Immature natural killer cell (primary cell): ENCODE data around the gene CYS1. TPM values are rescaled to one million over a fixed set of nuclear protein-coding genes. Genes with fewer than 3 reads are reported as not detected.

ENCODE experiments used
- DNase-seq, 3 donors: peaks; one replicate each; pipeline ENCODE4 v3.0.0; 2022; ENCODE audit warnings: mixed read lengths in 1 of 3
- H3K27ac Mint-ChIP-seq, 6 donors: one replicate each; pipeline ENCODE4 v1.8.0; 2020; ENCODE audit warnings: mixed read lengths in 6 of 6, mild to moderate bottlenecking in 5 of 6, inconsistent platforms in 4 of 6, moderate library complexity in 3 of 6
- H3K27me3 Mint-ChIP-seq, 3 donors: one replicate each; pipeline ENCODE4 v1.8.0; 2020 to 2021; ENCODE audit warnings: low read depth in 3 of 3, mild to moderate bottlenecking in 3 of 3, mixed read lengths in 3 of 3, moderate library complexity in 3 of 3, inconsistent platforms in 1 of 3
- H3K36me3 Mint-ChIP-seq, 3 donors: one replicate each; pipeline ENCODE4 v1.8.0; 2020; ENCODE audit warnings: mixed read lengths in 3 of 3, inconsistent platforms in 2 of 3, mild to moderate bottlenecking in 2 of 3
- H3K4me1 Mint-ChIP-seq, 2 donors: one replicate each; pipeline ENCODE4 v1.8.0; 2020; ENCODE audit warnings: inconsistent platforms in 2 of 2, mild to moderate bottlenecking in 2 of 2, mixed read lengths in 2 of 2, moderate library complexity in 1 of 2
- H3K4me3 Mint-ChIP-seq, 5 donors: one replicate each; pipeline ENCODE4 v1.8.0; 2020; ENCODE audit warnings: mild to moderate bottlenecking in 5 of 5, mixed read lengths in 5 of 5, inconsistent platforms in 3 of 5, moderate library complexity in 3 of 5
- H3K9me3 Mint-ChIP-seq, 6 donors: one replicate each; pipeline ENCODE4 v1.8.0; 2020; ENCODE audit warnings: mild to moderate bottlenecking in 6 of 6, mixed read lengths in 6 of 6, inconsistent platforms in 4 of 6, moderate library complexity in 3 of 6
- polyA plus RNA-seq, 3 donors: library from polyadenylated mRNA; unstranded; fragments of 300-500 nt; fragmentation: Illumina TruSeq; gene quantifications; one replicate each; pipeline ENCODE4 v1.2.3, GENCODE V29; 2021

CYS1 gene
- polyA plus RNA-seq, 3 donors from 2014 or later = not detected

DNA sequence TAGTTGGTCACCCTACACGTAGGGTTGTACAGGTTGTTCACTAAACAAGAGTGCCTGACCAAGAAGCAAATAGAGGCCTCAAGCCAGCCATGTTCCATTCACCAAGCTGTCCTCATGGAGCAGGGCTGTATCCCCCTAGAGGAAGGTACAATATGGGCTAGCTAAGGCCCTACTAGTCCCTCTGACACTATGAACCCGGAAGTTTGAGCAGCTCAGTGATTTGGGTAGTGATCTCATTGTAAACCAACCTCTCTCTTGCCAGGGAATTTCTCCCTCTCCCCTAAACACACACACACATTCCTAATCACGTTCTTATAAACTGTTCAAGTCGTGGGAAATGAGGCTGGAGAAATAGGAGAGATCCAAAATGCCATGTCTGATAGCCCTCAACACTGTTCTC is 6.7 kb upstream of the CYS1 start:
- H3K36me3 Mint-ChIP-seq = peaks cover 0 to 9% (median 0%) of the 10 kb centered on the region in 3 donors
- H3K27ac Mint-ChIP-seq = no peak overlapping the region
- peaks cover 0 to 3% (median 2%) of the 10 kb centered on the region in 6 donors for H3K9me3 Mint-ChIP-seq
- no peak overlapping the region for H3K4me3 Mint-ChIP-seq
- peaks cover 8 to 26% (median 23%) of the 10 kb centered on the region in 3 donors for H3K27me3 Mint-ChIP-seq
- H3K4me1 Mint-ChIP-seq = peaks cover 4 to 7% of the 10 kb centered on the region in 2 donors
- DNase-seq = no peak

DNA sequence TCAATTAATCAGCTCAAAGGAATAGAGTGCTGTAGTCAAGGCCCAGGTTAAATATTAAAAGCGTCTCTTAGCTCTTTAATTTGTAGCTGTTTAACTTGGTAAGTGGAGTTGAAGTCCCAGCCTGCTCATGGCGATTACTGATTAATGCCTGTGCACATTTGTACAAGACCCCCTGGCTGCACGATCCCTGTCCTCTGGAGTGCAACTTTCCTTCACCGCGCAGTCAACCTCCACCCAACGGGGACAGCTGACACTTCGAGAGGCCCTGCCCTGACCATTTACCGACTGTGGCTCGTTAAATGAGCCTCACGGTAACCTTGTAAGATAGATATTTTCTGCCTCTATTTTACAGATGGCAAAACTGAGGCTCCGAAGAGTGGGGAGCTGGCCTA is 5.5 kb upstream of the CYS1 start:
- H3K27me3 Mint-ChIP-seq = peaks cover 16 to 33% (median 24%) of the 10 kb centered on the region in 3 donors
- H3K36me3 Mint-ChIP-seq = peaks cover 0 to 9% (median 0%) of the 10 kb centered on the region in 3 donors
- peaks cover 0 to 2% (median 0%) of the 10 kb centered on the region in 6 donors for H3K9me3 Mint-ChIP-seq
- no peak overlapping the region for H3K27ac Mint-ChIP-seq
- H3K4me3 Mint-ChIP-seq = no peak overlapping the region
- no peak for DNase-seq
- H3K4me1 Mint-ChIP-seq = peaks cover 8 to 9% of the 10 kb centered on the region in 2 donors

DNA sequence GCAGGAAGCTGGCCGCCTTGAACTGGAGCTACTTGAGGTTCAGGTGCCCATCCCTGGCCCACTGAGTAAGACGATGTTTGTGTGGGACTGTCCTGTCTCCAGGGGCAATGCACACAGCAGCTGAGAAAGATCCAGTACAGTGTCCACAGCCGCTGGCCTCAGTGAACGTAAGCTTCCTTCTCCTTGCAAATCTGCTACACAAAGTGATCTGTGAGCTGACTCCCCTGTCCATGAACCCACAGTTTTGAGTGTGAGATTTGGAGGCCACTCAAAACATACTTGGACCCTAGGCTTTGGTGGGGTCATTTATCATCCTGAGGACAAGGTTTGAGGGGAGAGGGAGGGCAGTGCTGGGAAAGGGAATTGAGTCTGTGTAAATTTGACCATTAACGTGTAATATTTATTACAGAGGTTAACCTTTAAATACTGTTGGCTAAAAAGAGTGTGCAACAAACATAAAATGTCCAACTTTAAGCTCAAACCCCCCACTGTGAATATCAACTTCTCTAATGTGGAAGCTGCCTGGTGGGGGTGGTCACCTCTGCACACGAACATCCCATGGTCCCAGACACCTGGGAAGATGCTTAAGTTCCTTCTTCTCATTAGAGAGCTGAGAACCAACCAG is 4.9 kb upstream of the CYS1 start:
- Mint-ChIP-seq H3K4me1 (peaks cover 8 to 10% of the 10 kb centered on the region in 2 donors), H3K27ac (no peak overlapping the region), H3K4me3 (no peak overlapping the region), H3K36me3 (peaks cover 0 to 9% (median 0%) of the 10 kb centered on the region in 3 donors), H3K27me3 (peaks cover 16 to 29% (median 24%) of the 10 kb centered on the region in 3 donors), H3K9me3 (peaks cover 0 to 2% (median 0%) of the 10 kb centered on the region in 6 donors)
- no peak for DNase-seq

DNA sequence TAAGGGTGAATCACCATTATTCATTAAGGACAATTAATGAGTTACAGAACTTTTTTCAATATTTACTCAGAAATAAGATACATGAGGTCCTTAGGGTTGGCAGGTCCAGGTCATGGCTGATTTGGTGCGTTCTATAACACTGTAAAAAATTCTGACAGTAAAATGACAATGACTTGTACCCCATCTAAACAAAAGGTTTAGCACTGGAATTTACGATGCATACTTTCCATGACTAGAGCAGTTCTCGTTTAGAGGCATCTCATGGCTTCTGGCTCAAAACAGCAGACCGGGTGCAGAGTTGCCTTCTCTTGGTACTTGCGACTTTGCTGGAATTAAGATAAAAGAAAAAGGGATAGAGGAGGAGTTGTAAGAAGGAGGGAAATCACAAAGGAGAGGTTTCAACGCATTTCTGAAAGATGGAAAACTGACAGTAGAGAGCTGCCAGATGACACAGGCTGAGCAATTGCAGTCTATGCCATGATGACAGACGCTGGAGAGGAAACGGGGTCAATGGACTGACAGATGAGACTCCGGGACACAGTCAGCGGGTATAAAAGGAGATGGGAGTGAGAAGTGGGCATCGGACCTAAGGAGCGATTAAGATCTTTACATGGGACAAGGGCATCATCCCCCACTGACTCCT is 4.1 kb upstream of the CYS1 start:
- no peak for DNase-seq
- Mint-ChIP-seq H3K4me1 (peaks cover 8 to 12% of the 10 kb centered on the region in 2 donors), H3K36me3 (peaks cover 0 to 9% (median 0%) of the 10 kb centered on the region in 3 donors), H3K9me3 (peaks cover 0 to 2% (median 0%) of the 10 kb centered on the region in 6 donors), H3K27ac (no peak overlapping the region), H3K4me3 (no peak overlapping the region), H3K27me3 (peaks cover 16 to 29% (median 24%) of the 10 kb centered on the region in 3 donors)

DNA sequence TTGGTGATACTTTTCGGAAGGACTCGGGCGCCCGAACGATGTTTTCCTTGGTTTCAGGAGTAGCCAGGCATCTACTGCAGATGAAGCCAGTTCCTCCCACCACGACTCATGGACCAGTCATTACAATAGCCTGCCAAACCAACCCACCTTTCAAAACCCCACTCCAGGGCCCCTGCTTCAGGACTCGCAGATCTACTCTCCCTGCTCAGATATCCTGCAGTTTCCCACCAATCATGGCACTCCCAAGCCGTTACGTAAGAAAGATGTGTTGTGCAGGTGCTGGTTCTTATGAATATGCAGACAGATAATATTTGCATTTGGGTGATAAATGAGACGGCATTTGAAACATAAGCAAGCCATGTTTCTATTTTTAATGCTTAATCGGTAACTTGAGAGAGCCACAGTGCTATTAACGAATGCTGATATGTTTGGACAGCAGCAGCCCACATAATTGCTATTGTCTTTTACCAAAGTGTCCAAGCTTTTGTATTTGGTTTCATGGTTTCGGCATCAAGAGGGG is 3.5 kb upstream of the CYS1 start:
- no peak overlapping the region for H3K4me3 Mint-ChIP-seq
- DNase-seq = no peak
- H3K27ac Mint-ChIP-seq = no peak overlapping the region
- H3K4me1 Mint-ChIP-seq = peaks cover 14 to 17% of the 10 kb centered on the region in 2 donors
- H3K9me3 Mint-ChIP-seq = peaks cover 0 to 2% (median 0%) of the 10 kb centered on the region in 6 donors
- peaks cover 20 to 29% (median 26%) of the 10 kb centered on the region in 3 donors for H3K27me3 Mint-ChIP-seq
- peaks cover 0 to 9% (median 0%) of the 10 kb centered on the region in 3 donors for H3K36me3 Mint-ChIP-seq

DNA sequence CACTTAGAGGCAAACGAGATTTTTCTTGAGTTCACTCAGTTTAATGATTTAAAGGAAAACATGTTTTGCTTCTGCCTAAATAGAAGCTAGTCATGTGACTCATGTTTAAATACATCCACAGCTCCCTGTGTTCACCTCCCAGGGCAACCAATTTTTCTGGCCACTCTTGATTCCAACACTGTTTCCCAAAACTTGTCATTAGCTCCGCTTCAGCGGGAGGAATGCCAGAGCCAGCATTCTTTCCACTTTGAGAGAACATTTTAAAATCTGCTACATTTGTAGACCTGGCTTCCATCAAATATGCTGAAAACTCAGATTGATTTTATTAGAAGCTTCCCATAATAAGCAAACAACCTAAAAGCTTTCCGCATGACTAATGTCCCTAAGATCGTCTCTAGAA is 2.8 kb upstream of the CYS1 start:
- no peak overlapping the region for H3K27ac Mint-ChIP-seq
- H3K4me1 Mint-ChIP-seq = peaks cover 14 to 17% of the 10 kb centered on the region in 2 donors
- H3K36me3 Mint-ChIP-seq = peaks cover 0 to 9% (median 0%) of the 10 kb centered on the region in 3 donors
- DNase-seq = no peak
- peaks cover 0 to 2% (median 0%) of the 10 kb centered on the region in 6 donors for H3K9me3 Mint-ChIP-seq
- H3K27me3 Mint-ChIP-seq = peaks cover 25 to 36% (median 26%) of the 10 kb centered on the region in 3 donors
- peak overlapping the region in 1 of 5 donors; percentile 19 for H3K4me3 Mint-ChIP-seq

DNA sequence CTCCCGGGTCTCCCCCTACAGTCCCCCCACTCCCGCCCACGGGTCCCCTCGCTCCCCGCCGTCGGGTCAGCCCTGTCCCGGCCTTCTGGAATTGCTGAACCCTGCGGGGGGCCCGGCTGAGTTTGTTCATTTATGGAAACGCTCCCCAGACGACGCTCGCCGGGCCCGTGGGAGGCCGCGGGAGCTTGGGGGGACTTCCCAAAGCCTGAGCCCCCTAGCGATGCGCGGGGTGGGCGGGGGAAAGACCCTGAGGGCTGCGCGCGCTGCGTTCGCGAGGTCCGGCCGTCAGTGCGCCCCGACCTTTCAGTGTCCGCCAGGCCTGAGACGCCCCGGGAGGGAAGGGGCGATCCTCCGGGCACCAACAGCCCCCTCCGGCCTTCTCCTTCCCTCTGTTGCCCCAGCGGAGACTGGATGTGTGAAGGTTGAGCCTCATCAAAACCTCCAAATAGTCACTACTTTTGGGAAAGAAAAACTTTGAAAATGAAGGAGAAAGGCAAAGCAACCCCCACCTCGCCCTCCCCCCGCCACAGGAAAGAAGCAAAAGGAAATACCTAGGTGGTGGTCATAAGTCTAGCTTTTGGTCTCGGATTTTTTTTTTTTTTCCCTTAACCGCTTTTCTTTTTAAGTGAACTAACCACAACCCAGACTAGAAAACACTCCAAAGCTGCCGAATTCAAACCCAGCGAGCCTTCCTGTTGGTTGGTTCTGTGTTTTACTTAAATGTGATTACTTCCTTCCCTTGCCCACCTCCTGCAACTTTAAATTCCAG is 509 bp upstream of the CYS1 start:
- Mint-ChIP-seq H3K27ac (peak overlapping the region in 5 of 6 donors; percentile 44 to 72 (median 56)), H3K4me3 (peak overlapping the region; percentile 80 to 86 (median 80)), H3K36me3 (peaks cover 0 to 11% (median 0%) of the 10 kb centered on the region in 3 donors), H3K4me1 (peaks cover 14 to 17% of the 10 kb centered on the region in 2 donors), H3K27me3 (peaks cover 22 to 40% (median 33%) of the 10 kb centered on the region in 3 donors), H3K9me3 (no peaks in the 10 kb centered on the region)
- peak; percentile 33 to 60 (median 53) for DNase-seq

DNA sequence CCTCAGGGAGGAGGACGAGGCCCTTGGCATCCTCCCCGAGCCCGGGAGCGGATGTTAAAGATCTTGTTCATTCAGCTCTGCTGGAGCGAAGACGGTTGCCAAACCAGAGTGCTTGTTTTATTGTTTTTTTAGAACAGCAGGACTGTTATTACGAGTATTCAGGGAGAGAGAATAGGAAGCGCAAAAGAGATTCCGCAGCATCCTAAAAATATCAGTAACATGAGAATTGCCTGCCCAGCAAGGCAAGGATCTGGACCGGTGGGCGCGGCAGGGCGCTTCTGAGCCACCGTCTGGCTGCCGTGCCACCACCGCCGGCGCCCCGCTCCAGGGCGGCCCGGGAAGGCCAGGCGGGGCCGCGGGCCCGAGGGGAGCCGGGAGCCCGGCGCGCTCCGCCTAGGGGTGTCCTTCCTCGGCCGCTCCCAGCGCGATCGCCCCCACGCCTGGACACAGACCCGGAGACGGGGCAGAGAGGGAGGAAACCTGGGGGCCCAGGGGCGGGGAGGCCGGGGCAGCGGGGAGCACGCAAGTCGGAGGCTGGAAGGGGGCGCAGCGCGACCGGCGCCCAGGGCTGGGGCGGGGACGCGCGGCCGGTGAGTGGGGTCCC is 843 bp downstream of the CYS1 start:
- no peaks in the 10 kb centered on the region for H3K9me3 Mint-ChIP-seq
- no peak for DNase-seq
- peaks cover 14 to 17% of the 10 kb centered on the region in 2 donors for H3K4me1 Mint-ChIP-seq

DNA sequence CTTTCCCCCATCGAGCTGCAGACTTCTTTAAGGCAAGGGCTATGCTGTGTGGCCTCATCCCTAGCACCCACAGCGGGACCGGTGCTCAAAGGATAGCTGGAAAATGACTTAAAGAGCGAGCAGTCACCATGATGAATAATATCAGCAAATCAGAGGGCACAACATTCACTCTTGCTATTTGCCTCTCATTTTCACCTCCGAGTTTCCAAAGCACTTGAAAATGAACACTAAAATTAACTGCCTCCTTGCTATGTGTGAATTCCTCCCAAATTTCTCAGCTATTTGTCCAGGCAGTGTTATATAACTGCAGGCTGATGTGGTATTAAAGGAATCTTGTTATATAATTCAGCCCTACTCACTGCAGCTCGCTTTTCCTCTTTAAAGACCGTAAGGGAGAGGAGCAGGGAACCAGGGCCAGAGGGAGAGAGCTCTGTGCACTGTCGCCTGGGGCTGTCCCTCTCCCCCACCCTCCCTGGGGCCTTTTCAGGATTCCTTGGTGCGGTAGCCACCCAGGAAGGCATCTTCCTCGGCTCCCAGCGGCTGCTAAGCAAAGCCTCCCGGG is 1.4 kb downstream of the CYS1 start:
- Mint-ChIP-seq H3K27ac (peak overlapping the region in 1 of 6 donors; percentile 65), H3K36me3 (peaks cover 0 to 5% (median 0%) of the 10 kb centered on the region in 3 donors), H3K27me3 (peaks cover 19 to 38% (median 33%) of the 10 kb centered on the region in 3 donors), H3K9me3 (no peaks in the 10 kb centered on the region), H3K4me1 (peaks cover 14 to 17% of the 10 kb centered on the region in 2 donors), H3K4me3 (peak overlapping the region; percentile 7 to 85 (median 81))
- no peak for DNase-seq

More for the DNA sequence above, 843 bp downstream of the CYS1 start:
- H3K36me3 Mint-ChIP-seq = peaks cover 0 to 11% (median 0%) of the 10 kb centered on the region in 3 donors
- peaks cover 22 to 39% (median 37%) of the 10 kb centered on the region in 3 donors for H3K27me3 Mint-ChIP-seq
- H3K4me3 Mint-ChIP-seq = peak overlapping the region; percentile 76 to 85 (median 81)
- peak overlapping the region in 1 of 6 donors; percentile 65 for H3K27ac Mint-ChIP-seq

DNA sequence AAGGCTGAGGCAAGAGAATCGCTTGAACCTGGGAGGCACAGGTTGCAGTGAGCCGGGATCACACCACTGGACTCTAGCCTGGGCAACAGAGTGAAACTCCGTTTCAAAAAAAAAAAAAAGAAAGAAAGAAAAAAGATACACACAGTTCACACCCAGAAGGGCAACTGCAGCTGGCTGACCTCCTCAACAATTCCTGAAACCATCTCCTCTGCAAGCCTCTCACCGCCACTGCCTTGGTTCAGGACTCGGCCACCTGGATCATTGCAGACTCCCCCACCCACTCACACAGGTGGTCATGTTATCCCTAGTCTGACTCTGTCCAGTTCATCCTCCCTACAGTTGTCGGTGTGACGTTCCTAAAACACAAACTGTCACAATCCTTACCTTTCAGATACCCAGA is 2.2 kb downstream of the CYS1 start:
- Mint-ChIP-seq H3K4me3 (peak overlapping the region in 3 of 5 donors; percentile 4 to 25 (median 7)), H3K27ac (peak overlapping the region in 1 of 6 donors; percentile 6), H3K36me3 (peaks cover 0 to 5% (median 0%) of the 10 kb centered on the region in 3 donors), H3K9me3 (no peaks in the 10 kb centered on the region), H3K27me3 (peaks cover 14 to 35% (median 26%) of the 10 kb centered on the region in 3 donors), H3K4me1 (peaks cover 14 to 17% of the 10 kb centered on the region in 2 donors)
- DNase-seq = no peak

DNA sequence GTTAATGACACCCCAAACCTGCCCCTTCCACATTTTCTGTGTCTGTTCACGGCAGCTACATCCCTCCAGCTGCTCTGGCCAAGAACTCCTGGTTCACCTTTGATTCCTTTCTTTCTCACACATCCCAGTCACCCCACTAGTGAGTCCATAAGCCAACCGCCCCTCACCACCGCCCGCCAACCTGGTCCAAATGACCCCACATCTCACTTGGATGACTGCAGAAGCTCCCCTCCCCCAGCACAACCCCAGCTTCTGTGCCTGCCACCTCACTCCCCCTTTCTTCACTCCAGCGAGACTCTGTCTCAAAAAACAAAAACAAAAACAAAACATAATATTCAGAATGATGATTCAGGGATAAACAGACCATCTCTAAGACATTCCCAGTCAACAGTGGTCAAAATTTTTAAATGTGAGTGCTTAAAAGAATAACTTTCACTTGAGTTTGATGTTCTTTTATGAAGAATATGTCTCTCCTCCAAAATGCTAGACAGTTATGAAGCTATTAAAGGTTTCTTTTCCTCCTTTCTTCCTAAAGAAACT is 3.2 kb downstream of the CYS1 start:
- Mint-ChIP-seq H3K4me3 (no peak overlapping the region), H3K27me3 (peaks cover 14 to 37% (median 28%) of the 10 kb centered on the region in 3 donors), H3K27ac (no peak overlapping the region), H3K9me3 (no peaks in the 10 kb centered on the region), H3K36me3 (peaks cover 0 to 5% (median 0%) of the 10 kb centered on the region in 3 donors), H3K4me1 (peaks cover 17 to 23% of the 10 kb centered on the region in 2 donors)
- DNase-seq = no peak

DNA sequence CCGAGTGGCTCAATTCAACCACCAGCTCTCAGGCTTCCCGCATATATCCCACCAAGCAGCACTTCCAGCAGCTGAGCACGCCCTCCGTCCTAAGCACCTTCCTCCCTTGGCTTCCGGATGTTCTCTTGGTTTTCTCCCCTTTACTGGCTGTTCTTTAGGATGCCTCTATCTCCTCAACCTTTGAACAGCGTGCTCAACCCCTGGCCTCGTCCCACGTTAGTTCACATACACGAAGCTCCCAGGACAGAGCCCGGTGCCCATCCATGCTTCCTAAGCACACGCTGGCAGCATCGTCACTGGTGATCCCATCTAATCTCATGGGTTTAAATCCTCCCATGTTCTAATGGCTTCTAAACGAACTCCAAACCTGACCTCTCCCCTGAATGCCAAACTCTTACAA is 3.7 kb downstream of the CYS1 start:
- peaks cover 0 to 5% (median 0%) of the 10 kb centered on the region in 3 donors for H3K36me3 Mint-ChIP-seq
- H3K4me3 Mint-ChIP-seq = no peak overlapping the region
- H3K27ac Mint-ChIP-seq = no peak overlapping the region
- H3K9me3 Mint-ChIP-seq = no peaks in the 10 kb centered on the region
- H3K4me1 Mint-ChIP-seq = peaks cover 17 to 23% of the 10 kb centered on the region in 2 donors
- H3K27me3 Mint-ChIP-seq = peaks cover 14 to 34% (median 26%) of the 10 kb centered on the region in 3 donors
- DNase-seq = no peak
